IMR-90 (cell line): ENCODE measurements around the gene KRTAP5-1.

Source experiments
- BHLHE40 ChIP-seq: fragments of 150-350 bp; IDR thresholded peaks from 2 replicates; pipeline ENCODE4 v1.6.1; 2016; ENCODE audit warnings: mild to moderate bottlenecking, low read depth, low read length
- CEBPB ChIP-seq: IDR thresholded peaks from 2 replicates; pipeline ENCODE4 v1.6.1; 2012; ENCODE audit warnings: low read depth, low read length, improper control_type of control experiment
- CHD1 ChIP-seq: IDR thresholded peaks from 2 replicates; pipeline ENCODE4 v1.6.1; 2012; ENCODE audit warnings: low read depth, low read length, improper control_type of control experiment
- MAFK ChIP-seq: IDR thresholded peaks from 2 replicates; pipeline ENCODE4 v1.6.1; 2012; ENCODE audit warnings: low read depth, low read length, improper control_type of control experiment
- NFE2L2 ChIP-seq: fragments of 150-350 bp; IDR thresholded peaks from 2 replicates; pipeline ENCODE4 v1.6.1; 2016; ENCODE audit warnings: low read depth, mild to moderate bottlenecking, low read length
- POLR2A ChIP-seq: IDR thresholded peaks from 2 replicates; pipeline ENCODE4 v1.6.1; 2012; ENCODE audit warnings: mild to moderate bottlenecking, low read depth, low read length
- RAD21 ChIP-seq: IDR thresholded peaks from 2 replicates; pipeline ENCODE4 v1.6.1; 2012; ENCODE audit warnings: low read length, improper control_type of control experiment
- RCOR1 ChIP-seq: IDR thresholded peaks from 2 replicates; pipeline ENCODE4 v1.6.1; 2012; ENCODE audit warnings: mild to moderate bottlenecking, low read length, improper control_type of control experiment; ENCODE audit not compliant: insufficient replicate concordance
- RFX5 ChIP-seq: IDR thresholded peaks from 2 replicates; pipeline ENCODE4 v1.8.0; 2012; ENCODE audit warnings: low read depth, mild to moderate bottlenecking, low read length, moderate library complexity
- SMC3 ChIP-seq: fragments of 150-350 bp; IDR thresholded peaks from 2 replicates; pipeline ENCODE4 v1.6.1; 2016; ENCODE audit warnings: low read depth, mild to moderate bottlenecking, antibody characterized with exemption, low read length, moderate library complexity
- TF ChIP-seq, protein P1 (sequence below): conservative IDR thresholded peaks from 2 replicates; pipeline ENCODE4 v1.5.1; 2012; ENCODE audit warnings: mild to moderate bottlenecking, low read depth, low read length, improper control_type of control experiment
- TF ChIP-seq, protein P2 (sequence below): fragments of 150-350 bp; IDR thresholded peaks from 2 replicates; pipeline ENCODE4 v1.6.1; 2017; ENCODE audit warnings: mild to moderate bottlenecking, antibody characterized with exemption, low read length, low read depth
- TF ChIP-seq, protein P3 (sequence below): fragments of 150-350 bp; IDR thresholded peaks from 2 replicates; pipeline ENCODE4 v1.6.1; 2016; ENCODE audit warnings: low read depth, mild to moderate bottlenecking, low read length, moderate library complexity, borderline replicate concordance

DNA sequence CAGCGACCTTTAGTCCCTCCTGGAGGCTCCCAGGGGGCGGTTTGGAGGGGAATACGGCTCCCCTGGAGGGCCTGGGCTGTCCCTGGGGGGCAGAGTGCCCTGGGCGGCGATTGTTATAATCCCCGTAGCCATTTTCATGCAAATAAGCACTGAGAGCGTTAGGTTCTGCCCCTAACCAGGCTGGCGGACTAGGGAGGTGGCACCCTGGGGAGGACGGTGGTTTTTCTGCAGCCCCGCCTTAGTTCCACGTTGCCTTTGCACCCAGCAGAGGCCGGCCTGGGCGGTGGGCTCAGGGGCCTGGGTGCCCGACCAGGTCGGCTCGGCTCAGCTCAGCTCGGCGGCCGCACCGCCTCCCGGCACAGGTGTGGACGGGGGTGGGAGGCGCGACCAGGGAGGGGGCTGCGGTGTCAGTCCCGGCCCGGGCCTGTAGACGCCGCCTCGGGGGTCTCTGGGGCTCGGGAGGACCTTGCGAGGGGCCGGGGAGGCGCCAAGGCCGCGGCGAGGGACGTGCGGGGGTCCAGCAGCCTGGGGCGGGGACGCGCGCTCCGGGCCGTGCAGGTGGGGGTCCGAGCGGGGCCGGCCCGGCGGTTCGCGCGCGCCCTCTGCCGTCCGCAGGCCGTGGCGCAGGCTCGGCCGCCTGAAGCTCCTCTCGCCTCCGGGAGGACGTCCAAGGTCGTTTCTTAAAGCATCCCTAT lies 10.7 kb downstream of the KRTAP5-1 start:
- TF ChIP-seq, protein P1, sequence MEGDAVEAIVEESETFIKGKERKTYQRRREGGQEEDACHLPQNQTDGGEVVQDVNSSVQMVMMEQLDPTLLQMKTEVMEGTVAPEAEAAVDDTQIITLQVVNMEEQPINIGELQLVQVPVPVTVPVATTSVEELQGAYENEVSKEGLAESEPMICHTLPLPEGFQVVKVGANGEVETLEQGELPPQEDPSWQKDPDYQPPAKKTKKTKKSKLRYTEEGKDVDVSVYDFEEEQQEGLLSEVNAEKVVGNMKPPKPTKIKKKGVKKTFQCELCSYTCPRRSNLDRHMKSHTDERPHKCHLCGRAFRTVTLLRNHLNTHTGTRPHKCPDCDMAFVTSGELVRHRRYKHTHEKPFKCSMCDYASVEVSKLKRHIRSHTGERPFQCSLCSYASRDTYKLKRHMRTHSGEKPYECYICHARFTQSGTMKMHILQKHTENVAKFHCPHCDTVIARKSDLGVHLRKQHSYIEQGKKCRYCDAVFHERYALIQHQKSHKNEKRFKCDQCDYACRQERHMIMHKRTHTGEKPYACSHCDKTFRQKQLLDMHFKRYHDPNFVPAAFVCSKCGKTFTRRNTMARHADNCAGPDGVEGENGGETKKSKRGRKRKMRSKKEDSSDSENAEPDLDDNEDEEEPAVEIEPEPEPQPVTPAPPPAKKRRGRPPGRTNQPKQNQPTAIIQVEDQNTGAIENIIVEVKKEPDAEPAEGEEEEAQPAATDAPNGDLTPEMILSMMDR, result peak; percentile 86
- TF ChIP-seq, protein P2, sequence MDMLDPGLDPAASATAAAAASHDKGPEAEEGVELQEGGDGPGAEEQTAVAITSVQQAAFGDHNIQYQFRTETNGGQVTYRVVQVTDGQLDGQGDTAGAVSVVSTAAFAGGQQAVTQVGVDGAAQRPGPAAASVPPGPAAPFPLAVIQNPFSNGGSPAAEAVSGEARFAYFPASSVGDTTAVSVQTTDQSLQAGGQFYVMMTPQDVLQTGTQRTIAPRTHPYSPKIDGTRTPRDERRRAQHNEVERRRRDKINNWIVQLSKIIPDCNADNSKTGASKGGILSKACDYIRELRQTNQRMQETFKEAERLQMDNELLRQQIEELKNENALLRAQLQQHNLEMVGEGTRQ, result no peak
- TF ChIP-seq SMC3 (peak; percentile 70), BHLHE40 (no peak), RAD21 (peak; percentile 82), MAFK (no peak), POLR2A (no peak), CHD1 (no peak), CEBPB (no peak), RFX5 (no peak), RCOR1 (no peak), NFE2L2 (no peak)
- TF ChIP-seq, protein P3, sequence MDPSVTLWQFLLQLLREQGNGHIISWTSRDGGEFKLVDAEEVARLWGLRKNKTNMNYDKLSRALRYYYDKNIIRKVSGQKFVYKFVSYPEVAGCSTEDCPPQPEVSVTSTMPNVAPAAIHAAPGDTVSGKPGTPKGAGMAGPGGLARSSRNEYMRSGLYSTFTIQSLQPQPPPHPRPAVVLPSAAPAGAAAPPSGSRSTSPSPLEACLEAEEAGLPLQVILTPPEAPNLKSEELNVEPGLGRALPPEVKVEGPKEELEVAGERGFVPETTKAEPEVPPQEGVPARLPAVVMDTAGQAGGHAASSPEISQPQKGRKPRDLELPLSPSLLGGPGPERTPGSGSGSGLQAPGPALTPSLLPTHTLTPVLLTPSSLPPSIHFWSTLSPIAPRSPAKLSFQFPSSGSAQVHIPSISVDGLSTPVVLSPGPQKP, result no peak
